MM.1S (cell line): ENCODE measurements around the gene ETV6.

Experiments used
- DNase-seq: peaks from one replicate; pipeline ENCODE4 v3.0.0-alpha.2; 2015
- H2AFZ ChIP-seq: fragments of 300-600 bp; sonication (generic); 2 replicates; pipeline ENCODE4 v1.6.0; 2016; ENCODE audit warnings: antibody characterized with exemption, low read length
- H3F3A ChIP-seq: fragments of 300-600 bp; sonication (generic); 2 replicates; pipeline ENCODE4 v1.6.1; 2016; ENCODE audit warnings: mild to moderate bottlenecking, antibody characterized with exemption, low read length, moderate library complexity, mixed read lengths; ENCODE audit not compliant: insufficient read depth
- H3K27ac ChIP-seq: fragments of 300-600 bp; sonication (generic); 2 replicates; pipeline ENCODE4 v1.5.1; 2016; ENCODE audit warnings: mild to moderate bottlenecking, low read length
- H3K27me3 ChIP-seq: fragments of 300-600 bp; sonication (generic); replicated peaks from 2 replicates; pipeline ENCODE4 v1.6.0; 2016; ENCODE audit warnings: low read length; ENCODE audit not compliant: insufficient read depth
- H3K36me3 ChIP-seq: fragments of 300-600 bp; sonication (generic); replicated peaks from 2 replicates; pipeline ENCODE4 v1.6.1; 2016; ENCODE audit warnings: mild to moderate bottlenecking, low read length, mixed read lengths; ENCODE audit not compliant: insufficient read depth
- H3K4me1 ChIP-seq: fragments of 300-600 bp; sonication (generic); 2 replicates; pipeline ENCODE4 v1.6.1; 2016; ENCODE audit warnings: low read length, mixed read lengths
- H3K4me2 ChIP-seq: fragments of 300-600 bp; sonication (generic); 2 replicates; pipeline ENCODE4 v1.6.0; 2016; ENCODE audit warnings: low read depth, low read length
- H3K4me3 ChIP-seq: fragments of 300-600 bp; sonication (generic); 2 replicates; pipeline ENCODE4 v1.5.1; 2016; ENCODE audit warnings: low read length, mixed read lengths
- H3K79me2 ChIP-seq: fragments of 300-600 bp; sonication (generic); 2 replicates; pipeline ENCODE4 v1.6.1; 2016; ENCODE audit warnings: mixed run types, low read length, mixed read lengths
- H3K9ac ChIP-seq: fragments of 300-600 bp; sonication (generic); 2 replicates; pipeline ENCODE4 v1.6.1; 2016; ENCODE audit warnings: low read length, mixed read lengths
- H3K9me2 ChIP-seq: fragments of 300-600 bp; sonication (generic); replicated peaks from 2 replicates; pipeline ENCODE4 v1.6.1; 2016; ENCODE audit warnings: mild to moderate bottlenecking, low read length, mixed read lengths; ENCODE audit not compliant: insufficient read depth
- H3K9me3 ChIP-seq: fragments of 300-600 bp; sonication (generic); replicated peaks from 2 replicates; pipeline ENCODE4 v1.6.1; 2016; ENCODE audit warnings: mild to moderate bottlenecking, low read length, mixed read lengths; ENCODE audit not compliant: insufficient read depth
- H4K20me1 ChIP-seq: fragments of 300-600 bp; sonication (generic); 2 replicates; pipeline ENCODE4 v1.6.1; 2016; ENCODE audit warnings: mild to moderate bottlenecking, low read length, moderate library complexity, mixed read lengths; ENCODE audit not compliant: insufficient read depth
- CTCF ChIP-seq: fragments of 300-600 bp; sonication (generic); IDR thresholded peaks from 2 replicates; pipeline ENCODE4 v1.5.1; 2016; ENCODE audit warnings: antibody characterized with exemption, low read length, mixed read lengths
- EZH2 ChIP-seq: fragments of 300-600 bp; sonication (generic); optimal IDR thresholded peaks from 2 replicates; pipeline ENCODE3; 2017; ENCODE audit warnings: low read depth, mild to moderate bottlenecking, antibody characterized with exemption, low read length, mixed read lengths
- EZH2phosphoT487 ChIP-seq: fragments of 300-600 bp; sonication (generic); IDR thresholded peaks from 2 replicates; pipeline ENCODE4 v1.6.1; 2018; ENCODE audit warnings: antibody characterized with exemption, low read length

Gene ETV6

GRCh38 chr12:11861864-11862600 is 212.6 kb downstream of the ETV6 start:
- Histone ChIP-seq H3K36me3 (no peaks in the 10 kb centered on the region), H3K4me1 (no peaks in the 10 kb centered on the region), H3K9ac (no peak overlapping the region), H3K9me3 (no peaks in the 10 kb centered on the region), H3K27ac (no peak overlapping the region), H3K79me2 (no peaks in the 10 kb centered on the region), H3K27me3 (no peaks in the 10 kb centered on the region), H4K20me1 (no peaks in the 10 kb centered on the region), H3K4me3 (no peak overlapping the region), H2AFZ (no peak overlapping the region), H3K9me2 (no peaks in the 10 kb centered on the region), H3F3A (no peaks in the 10 kb centered on the region), H3K4me2 (no peak overlapping the region)
- no peak for DNase-seq
- no peak for TF ChIP-seq CTCF
- TF ChIP-seq EZH2, result no peak
- TF ChIP-seq EZH2phosphoT487, result no peak

- H4K20me1 ChIP-seq, result no peaks in the 10 kb centered on the region
- H3K9ac ChIP-seq, result no peak overlapping the region
- H3K4me1 ChIP-seq, result no peaks in the 10 kb centered on the region
- H3K36me3 ChIP-seq, result no peaks in the 10 kb centered on the region
- DNase-seq, result no peak
- H3K4me3 ChIP-seq, result no peak overlapping the region
- no peaks in the 10 kb centered on the region for H3K27me3 ChIP-seq
- H2AFZ ChIP-seq, result no peak overlapping the region
- TF ChIP-seq EZH2 (no peak), EZH2phosphoT487 (no peak), CTCF (no peak)
- H3F3A ChIP-seq, result no peaks in the 10 kb centered on the region
- no peaks in the 10 kb centered on the region for H3K79me2 ChIP-seq
- H3K9me2 ChIP-seq, result no peaks in the 10 kb centered on the region
- no peak overlapping the region for H3K27ac ChIP-seq
- H3K9me3 ChIP-seq, result no peaks in the 10 kb centered on the region
- no peak overlapping the region for H3K4me2 ChIP-seq
Observed at GRCh38 chr12:11862798-11863197, 213.3 kb downstream of the ETV6 start.

- no peaks in the 10 kb centered on the region for H3F3A ChIP-seq
- DNase-seq, result no peak
- no peaks in the 10 kb centered on the region for H3K79me2 ChIP-seq
- H3K9me3 ChIP-seq, result no peaks in the 10 kb centered on the region
- no peaks in the 10 kb centered on the region for H3K4me1 ChIP-seq
- no peaks in the 10 kb centered on the region for H4K20me1 ChIP-seq
- no peaks in the 10 kb centered on the region for H3K27me3 ChIP-seq
- no peak overlapping the region for H3K9ac ChIP-seq
- no peaks in the 10 kb centered on the region for H3K36me3 ChIP-seq
- H3K4me3 ChIP-seq, result no peak overlapping the region
- H3K27ac ChIP-seq, result no peak overlapping the region
- H3K4me2 ChIP-seq, result no peak overlapping the region
- H3K9me2 ChIP-seq, result no peaks in the 10 kb centered on the region
- no peak overlapping the region for H2AFZ ChIP-seq
- no peak for TF ChIP-seq EZH2
- no peak for TF ChIP-seq CTCF
- TF ChIP-seq EZH2phosphoT487, result no peak
Observed at GRCh38 chr12:11863478-11863906, 214.0 kb downstream of the ETV6 start.
